H9 (cell line): ENCODE data around the gene NPDC1. TPM values are rescaled to one million over a fixed set of nuclear protein-coding genes. Genes with fewer than 3 reads are reported as not detected.

Experiments
- DNase-seq: peaks from one replicate; pipeline ENCODE4 v3.0.0-alpha.2; 2017
- H2AFZ ChIP-seq: one replicate; pipeline ENCODE4 v1.6.1; 2013; ENCODE audit warnings: mild to moderate bottlenecking, low read length, control low read depth, moderate library complexity
- H2AK5ac ChIP-seq: 2 replicates; pipeline ENCODE4 v1.6.1; 2013; ENCODE audit warnings: low read length, control low read depth, mixed read lengths; ENCODE audit not compliant: insufficient read length
- H2BK120ac ChIP-seq: one replicate; pipeline ENCODE4 v1.6.1; 2013; ENCODE audit warnings: low read depth, mild to moderate bottlenecking, low read length, control low read depth, inconsistent platforms; ENCODE audit not compliant: poor library complexity, severe bottlenecking
- H2BK12ac ChIP-seq: 2 replicates; pipeline ENCODE4 v1.6.1; 2013; ENCODE audit warnings: low read length, control low read depth, mixed read lengths, low read depth; ENCODE audit not compliant: insufficient read length
- H2BK15ac ChIP-seq: 2 replicates; pipeline ENCODE4 v1.6.1; 2013; ENCODE audit warnings: low read depth, low read length, control low read depth
- H2BK20ac ChIP-seq: one replicate; pipeline ENCODE4 v1.6.1; 2013; ENCODE audit warnings: low read depth, mild to moderate bottlenecking, low read length, control low read depth, inconsistent platforms; ENCODE audit not compliant: poor library complexity, severe bottlenecking
- H2BK5ac ChIP-seq: 2 replicates; pipeline ENCODE4 v1.6.1; 2013; ENCODE audit warnings: low read length, control low read depth, mixed read lengths; ENCODE audit not compliant: insufficient read length
- H3K14ac ChIP-seq: 2 replicates; pipeline ENCODE4 v1.6.1; 2013; ENCODE audit warnings: low read length, control low read depth; ENCODE audit not compliant: insufficient read depth
- H3K18ac ChIP-seq: 2 replicates; pipeline ENCODE4 v1.6.1; 2013; ENCODE audit warnings: low read depth, mild to moderate bottlenecking, mixed read lengths, low read length, control low read depth; ENCODE audit not compliant: insufficient read length
- H3K23ac ChIP-seq: 2 replicates; pipeline ENCODE4 v1.6.1; 2013; ENCODE audit warnings: low read length, control low read depth, mixed read lengths, low read depth; ENCODE audit not compliant: insufficient read length
- H3K23me2 ChIP-seq: 2 replicates; pipeline ENCODE4 v1.6.1; 2013; ENCODE audit warnings: low read depth, mild to moderate bottlenecking, mixed read lengths, low read length, control low read depth; ENCODE audit not compliant: insufficient read length, poor library complexity, severe bottlenecking
- H3K27ac ChIP-seq: 2 replicates; pipeline ENCODE4 v1.5.1; 2013; ENCODE audit warnings: low read length, control low read depth, mixed read lengths, low read depth; ENCODE audit not compliant: insufficient read length
- H3K27me3 ChIP-seq: 2 replicates; pipeline ENCODE4 v1.6.1; 2013; ENCODE audit warnings: low read length, control low read depth, inconsistent platforms; ENCODE audit not compliant: insufficient read depth
- H3K4ac ChIP-seq: 2 replicates; pipeline ENCODE4 v1.6.1; 2013; ENCODE audit warnings: low read depth, mild to moderate bottlenecking, control low read depth, inconsistent platforms, low read length, moderate library complexity
- H3K4me1 ChIP-seq: 2 replicates; pipeline ENCODE4 v1.6.1; 2013; ENCODE audit warnings: low read length, control low read depth, inconsistent platforms; ENCODE audit not compliant: insufficient read depth
- H3K4me2 ChIP-seq: 2 replicates; pipeline ENCODE4 v1.6.1; 2013; ENCODE audit warnings: low read length, control low read depth, mixed read lengths; ENCODE audit not compliant: insufficient read length, insufficient read depth
- H3K56ac ChIP-seq: 2 replicates; pipeline ENCODE4 v1.6.1; 2013; ENCODE audit warnings: low read depth, mild to moderate bottlenecking, mixed read lengths, low read length, control low read depth; ENCODE audit not compliant: insufficient read length
- H3K79me1 ChIP-seq: 2 replicates; pipeline ENCODE4 v1.6.1; 2013; ENCODE audit warnings: low read depth, mild to moderate bottlenecking, moderate library complexity, low read length, control low read depth, inconsistent platforms; ENCODE audit not compliant: insufficient read depth, poor library complexity, severe bottlenecking
- H3K79me2 ChIP-seq: 2 replicates; pipeline ENCODE4 v1.6.1; 2013; ENCODE audit warnings: low read length, control low read depth, inconsistent platforms; ENCODE audit not compliant: insufficient read depth
- H3K9ac ChIP-seq: 2 replicates; pipeline ENCODE4 v1.6.1; 2013; ENCODE audit warnings: low read length, control low read depth, mixed read lengths; ENCODE audit not compliant: insufficient read length; ENCODE audit errors: extremely low read depth
- H3K9me3 ChIP-seq: one replicate; pipeline ENCODE4 v1.6.1; 2013; ENCODE audit warnings: low read depth, low read length, inconsistent platforms; ENCODE audit not compliant: control insufficient read depth
- H3T11ph ChIP-seq: one replicate; pipeline ENCODE4 v1.6.1; 2013; ENCODE audit warnings: mild to moderate bottlenecking, low read length, control low read depth, inconsistent platforms
- H4K20me1 ChIP-seq: one replicate; pipeline ENCODE4 v1.6.1; 2013; ENCODE audit not compliant: control insufficient read depth, insufficient read length, insufficient read depth
- H4K5ac ChIP-seq: 2 replicates; pipeline ENCODE4 v1.6.1; 2013; ENCODE audit warnings: low read depth, mild to moderate bottlenecking, mixed read lengths, low read length, control low read depth; ENCODE audit not compliant: insufficient read length
- H4K8ac ChIP-seq: replicated peaks from 2 replicates; pipeline ENCODE4 v1.6.1; 2013; ENCODE audit warnings: low read length, control low read depth, mixed read lengths, low read depth; ENCODE audit not compliant: insufficient read length
- H4K91ac ChIP-seq: 2 replicates; pipeline ENCODE4 v1.6.1; 2013; ENCODE audit warnings: low read depth, mild to moderate bottlenecking, moderate library complexity, mixed read lengths, low read length, control low read depth; ENCODE audit not compliant: insufficient read length
- H3K27ac Mint-ChIP-seq, 3 experiments: 2 replicates in 2 of 3; 3 replicates in 1 of 3; pipeline ENCODE4 v1.8.0; 2020 to 2021; ENCODE audit warnings: mixed read lengths in 3 of 3, mild to moderate bottlenecking in 1 of 3, moderate library complexity in 1 of 3
- H3K27me3 Mint-ChIP-seq: 2 replicates; pipeline ENCODE4 v1.8.0; 2021; ENCODE audit warnings: low read depth, mild to moderate bottlenecking, moderate library complexity, mixed read lengths
- H3K36me3 Mint-ChIP-seq, 3 experiments: 2 replicates in 2 of 3; 3 replicates in 1 of 3; pipeline ENCODE4 v1.8.0; 2020 to 2021; ENCODE audit warnings: low read depth in 3 of 3, mixed read lengths in 3 of 3; ENCODE audit not compliant: insufficient read depth in 1 of 3
- H3K4me1 Mint-ChIP-seq, 2 experiments: 2 replicates each; pipeline ENCODE4 v1.8.0; 2020; ENCODE audit warnings: mixed read lengths in 2 of 2
- H3K4me3 Mint-ChIP-seq, 2 experiments: 2 replicates in 1 of 2; 3 replicates in 1 of 2; pipeline ENCODE4 v1.8.0; 2020 to 2021; ENCODE audit warnings: mild to moderate bottlenecking in 2 of 2, mixed read lengths in 2 of 2, moderate library complexity in 1 of 2
- H3K9me3 Mint-ChIP-seq, 2 experiments: 2 replicates in 1 of 2; 3 replicates in 1 of 2; pipeline ENCODE4 v1.8.0; 2020; ENCODE audit warnings: mild to moderate bottlenecking in 2 of 2, mixed read lengths in 2 of 2, moderate library complexity in 1 of 2
- WGBS: extraction: QIAGEN DNeasy Blood & Tissue Kit; methylation state at CpG from one replicate; pipeline ENCODE4 v1.1.7; 2013; ENCODE audit warnings: missing lambda C conversion rate, low lambda C conversion rate, mixed read lengths; ENCODE audit not compliant: insufficient read length; ENCODE audit errors: extremely low coverage; 5-methylcytosine and 5-hydroxymethylcytosine counted together
- total RNA-seq: library from RNA; stranded (reverse); gene quantifications from 2 replicates; pipeline ENCODE4 v1.2.1, GENCODE V29; 2021
- TF ChIP-seq, protein P1 (sequence below): fragments of 200-600 bp; sonication (generic); conservative IDR thresholded peaks from 3 replicates; pipeline ENCODE4 v1.8.0; 2021; ENCODE audit warnings: antibody characterized with exemption, mild to moderate bottlenecking

Gene NPDC1
- total RNA-seq, 1 experiment from 2014 or later, result 57.6 TPM

DNA sequence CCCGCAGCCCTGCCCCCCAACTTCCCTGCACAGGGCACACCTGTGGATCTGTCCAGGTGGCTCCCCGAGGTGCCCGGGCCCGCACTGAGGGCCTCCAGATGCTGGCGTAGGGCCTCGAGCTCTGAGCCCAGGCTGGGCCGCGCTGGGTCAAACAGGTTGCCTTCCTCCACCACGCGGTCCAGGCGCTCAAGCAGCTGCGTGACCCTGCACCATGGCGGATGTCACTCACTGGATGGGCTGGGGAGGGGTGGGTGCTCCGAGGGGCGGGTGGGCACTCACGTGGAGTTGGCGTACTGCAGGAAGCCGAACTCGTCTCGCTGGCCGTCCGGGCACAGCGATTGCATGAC, 23.3 kb downstream of the NPDC1 start:
- Histone ChIP-seq H2AFZ (no peak overlapping the region), H2BK20ac (no peak overlapping the region), H2AK5ac (no peak overlapping the region), H3K56ac (no peak overlapping the region), H3K79me2 (no peaks in the 10 kb centered on the region), H2BK120ac (no peak overlapping the region), H3K23ac (no peak overlapping the region), H3K4ac (no peak overlapping the region), H4K91ac (no peak overlapping the region), H3K79me1 (no peaks in the 10 kb centered on the region), H3T11ph (no peak overlapping the region), H3K9ac (no peak overlapping the region), H4K20me1 (no peaks in the 10 kb centered on the region), H3K27me3 (no peaks in the 10 kb centered on the region), H2BK5ac (no peak overlapping the region), H3K14ac (no peak overlapping the region), H2BK15ac (no peak overlapping the region), H3K9me3 (no peaks in the 10 kb centered on the region), H3K27ac (no peak overlapping the region), H4K8ac (no peak overlapping the region), H3K4me2 (no peak overlapping the region), H3K23me2 (peaks cover 6% of the 10 kb centered on the region), H4K5ac (no peak overlapping the region), H3K4me1 (no peaks in the 10 kb centered on the region), H2BK12ac (no peak overlapping the region), H3K18ac (no peak overlapping the region)
- no peaks in the 10 kb centered on the region for H3K9me3 Mint-ChIP-seq
- H3K4me3 Mint-ChIP-seq, result no peak overlapping the region
- H3K4me1 Mint-ChIP-seq, result peaks cover 2 to 13% of the 10 kb centered on the region in 2 experiments; a peak in 3 of 4 replicates
- H3K27ac Mint-ChIP-seq, result no peak overlapping the region
- peaks cover 0 to 2% (median 0%) of the 10 kb centered on the region in 3 experiments; a peak in 1 of 7 replicates for H3K36me3 Mint-ChIP-seq
- WGBS, result no CpG with 5 or more reads among the region's 23 CpGs
- no peak for DNase-seq
- H3K27me3 Mint-ChIP-seq, result peaks cover 11% of the 10 kb centered on the region
- TF ChIP-seq, protein P1, sequence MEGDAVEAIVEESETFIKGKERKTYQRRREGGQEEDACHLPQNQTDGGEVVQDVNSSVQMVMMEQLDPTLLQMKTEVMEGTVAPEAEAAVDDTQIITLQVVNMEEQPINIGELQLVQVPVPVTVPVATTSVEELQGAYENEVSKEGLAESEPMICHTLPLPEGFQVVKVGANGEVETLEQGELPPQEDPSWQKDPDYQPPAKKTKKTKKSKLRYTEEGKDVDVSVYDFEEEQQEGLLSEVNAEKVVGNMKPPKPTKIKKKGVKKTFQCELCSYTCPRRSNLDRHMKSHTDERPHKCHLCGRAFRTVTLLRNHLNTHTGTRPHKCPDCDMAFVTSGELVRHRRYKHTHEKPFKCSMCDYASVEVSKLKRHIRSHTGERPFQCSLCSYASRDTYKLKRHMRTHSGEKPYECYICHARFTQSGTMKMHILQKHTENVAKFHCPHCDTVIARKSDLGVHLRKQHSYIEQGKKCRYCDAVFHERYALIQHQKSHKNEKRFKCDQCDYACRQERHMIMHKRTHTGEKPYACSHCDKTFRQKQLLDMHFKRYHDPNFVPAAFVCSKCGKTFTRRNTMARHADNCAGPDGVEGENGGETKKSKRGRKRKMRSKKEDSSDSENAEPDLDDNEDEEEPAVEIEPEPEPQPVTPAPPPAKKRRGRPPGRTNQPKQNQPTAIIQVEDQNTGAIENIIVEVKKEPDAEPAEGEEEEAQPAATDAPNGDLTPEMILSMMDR, result no peak
